Adrenal gland (tissue), 12 donors: ENCODE results near the gene GRK3. TPM values are rescaled to one million over a fixed set of nuclear protein-coding genes. Genes with fewer than 3 reads are reported as not detected.
A peak's percentile ranks its signal among the peaks of the same experiment; 100 is the strongest.

Source experiments
- DNase-seq, 7 donors: peaks; one replicate each; pipeline ENCODE4 v3.0.0-alpha.2; 2019 to 2020
- H3K27ac ChIP-seq, 5 donors: fragments of 200-600 bp; sonication (generic) in 4 of 5; 1 replicate in 3 of 5; 2 replicates in 2 of 5; pipeline versions ENCODE4 v1.5.1 to v1.8.0; 2016 to 2020; ENCODE audit warnings: mild to moderate bottlenecking in 1 of 5
- H3K27me3 ChIP-seq: fragments of 200-600 bp; 2 replicates; pipeline ENCODE4 v1.8.0; 2021
- H3K36me3 ChIP-seq, 2 donors: fragments of 200-600 bp; replicated peaks in 1 of 2; 1 replicate in 1 of 2; 2 replicates in 1 of 2; pipeline versions ENCODE4 v1.5.1 to v1.8.0; 2018 to 2022
- H3K4me1 ChIP-seq, 2 donors: fragments of 200-600 bp; replicated peaks in 1 of 2; 1 replicate in 1 of 2; 2 replicates in 1 of 2; pipeline versions ENCODE4 v1.5.1 to v1.8.0; 2018 to 2021
- H3K4me3 ChIP-seq, 4 donors: fragments of 200-600 bp; sonication (generic) in 3 of 4; one replicate each; pipeline ENCODE4 v1.5.1; 2016 to 2018
- H3K9me3 ChIP-seq, 3 donors: fragments of 200-600 bp; sonication (generic) in 1 of 3; replicated peaks in 1 of 3; 1 replicate in 2 of 3; 2 replicates in 1 of 3; pipeline versions ENCODE4 v1.5.1 to v1.8.0; 2016 to 2021
- CTCF ChIP-seq, 6 experiments: fragments of 450-650 bp in 4 of 6; fragments of 200-600 bp in 2 of 6; sonication (generic) in 1 of 6; IDR thresholded peaks; 1 replicate in 5 of 6; 2 replicates in 1 of 6; pipeline versions ENCODE4 v1.5.1 to v1.8.0; 2016 to 2021; ENCODE audit warnings: antibody characterized with exemption in 6 of 6, mild to moderate bottlenecking in 2 of 6, moderate library complexity in 1 of 6
- POLR2A ChIP-seq, 2 donors: fragments of 450-650 bp; IDR thresholded peaks; one replicate each; pipeline ENCODE4 v1.6.1; 2017; ENCODE audit warnings: antibody characterized with exemption in 2 of 2, mild to moderate bottlenecking in 2 of 2, moderate library complexity in 1 of 2
- WGBS, 4 donors: extraction: QIAGEN DNeasy Blood & Tissue Kit in 2 of 4; methylation state at CpG; one replicate each; pipeline versions ENCODE4 v1.1.5 to v1.1.7; 2013 to 2017; 5-methylcytosine and 5-hydroxymethylcytosine counted together
- intact Hi-C, 2 donors: fragments of 100-400 bp; cut with DNase I; formaldehyde crosslinking; loops; one replicate each; pipeline versions ENCODE4 v1.14.1 to v1.15.0; 2022 to 2023
- polyA plus RNA-seq, 3 donors: library from polyadenylated mRNA; stranded (reverse); fragments of 200-250 nt in 2 of 3; fragments of 350-450 nt in 1 of 3; fragmentation: Illumina TruSeq in 1 of 3; extraction: RNeasy Lipid Tissue Mini Kit (QIAGEN cat#74804) in 1 of 3; gene quantifications; one replicate each; pipeline ENCODE4 v1.2.3, GENCODE V29; 2013 to 2014
- total RNA-seq, 9 donors: library from RNA; depleted of rRNA in 4 of 9; stranded (reverse); fragments of >200 nt in 4 of 9; fragments of 120-200 nt in 1 of 9; fragmentation: NEBNext Ultra II Directional in 1 of 9; extraction: Animal tissue kit (Norgen Biotek cat#: 25700) in 1 of 9; gene quantifications; one replicate each; pipeline versions ENCODE4 v1.1.0 to v1.2.4, GENCODE V29; 2013 to 2023
- donor health status: healthy with polysubstance abuse.
- donor health status: Bipolar disorder and iron deficiency.
- donor health status: DM: yes; HTN: yes; CAD: no.
- donor health status: DM: no; HTN: no; CAD: no.
- donor health status: DM: no; HTN: no; CAD: no.
- donor health status: DM: yes; HTN: yes; CAD: no.

GRK3 gene
- total and polyA plus RNA-seq, 12 donors, result 3.2 to 20.9 (median 10.1) TPM

GRCh38 chr22:25563761-25564319, 635 bp upstream of the GRK3 start:
- DNase-seq, result peak; percentile 30 to 64 (median 45)
- peak overlapping the region in 4 of 5 donors; percentile 35 to 76 (median 60) for H3K27ac ChIP-seq
- intact Hi-C loops, result loop anchor here in 1 of 2 donors (10.0 kb wide), 1 partner anchor 141 kb away; no protein-coding TSS in a partner anchor
- H3K9me3 ChIP-seq, result no peaks in the 10 kb centered on the region
- TF ChIP-seq POLR2A (IDR thresholded peaks at IDR 0.05), result no peak
- TF ChIP-seq CTCF (IDR thresholded peaks at IDR 0.05), result no peak
- H3K4me3 ChIP-seq, result peak overlapping the region in 2 of 4 donors; percentile 49 to 93
- no peaks in the 10 kb centered on the region for H3K36me3 ChIP-seq
- 0 to 1% (median 1%) methylated on average over 21 of the region's 21 CpGs for WGBS, 4 donors
- peaks cover 12 to 17% of the 10 kb centered on the region in 2 donors for H3K4me1 ChIP-seq
- no peaks in the 10 kb centered on the region for H3K27me3 ChIP-seq

- peaks cover 12 to 18% of the 10 kb centered on the region in 2 donors for H3K4me1 ChIP-seq
- WGBS, 4 donors, result 0 to 1% (median 1%) methylated on average over 15 to 61 of the region's 61 CpGs
- intact Hi-C loops, result loop anchor here in 1 of 2 donors (10.0 kb wide), 1 partner anchor 140 kb away; no protein-coding TSS in a partner anchor
- peak in 5 of 7 donors; percentile 25 to 55 (median 39) for DNase-seq
- H3K27ac ChIP-seq, result peak overlapping the region in 3 of 5 donors; percentile 32 to 65 (median 56)
- H3K9me3 ChIP-seq, result no peaks in the 10 kb centered on the region
- H3K27me3 ChIP-seq, result no peaks in the 10 kb centered on the region
- peak overlapping the region in 3 of 4 donors; percentile 24 to 93 (median 49) for H3K4me3 ChIP-seq
- TF ChIP-seq POLR2A (IDR thresholded peaks at IDR 0.05) (no peak), CTCF (IDR thresholded peaks at IDR 0.05) (no peak)
- no peaks in the 10 kb centered on the region for H3K36me3 ChIP-seq
Measured at GRCh38 chr22:25564979-25565677, 653 bp downstream of the GRK3 start.

- Histone ChIP-seq H3K27me3 (no peaks in the 10 kb centered on the region), H3K36me3 (no peaks in the 10 kb centered on the region), H3K9me3 (no peaks in the 10 kb centered on the region), H3K4me3 (peak overlapping the region in 1 of 4 donors; percentile 93), H3K4me1 (peaks cover 12 to 25% of the 10 kb centered on the region in 2 donors), H3K27ac (peak overlapping the region in 1 of 5 donors; percentile 40)
- 75 to 82% (median 79%) methylated on average over 5 of the region's 5 CpGs for WGBS, 4 donors
- TF ChIP-seq POLR2A (IDR thresholded peaks at IDR 0.05) (no peak), CTCF (IDR thresholded peaks at IDR 0.05) (no peak)
- intact Hi-C loops, result loop anchor here in 1 of 2 donors (10.0 kb wide), 1 partner anchor 138 kb away; no protein-coding TSS in a partner anchor
- no peak for DNase-seq
Measured at GRCh38 chr22:25566186-25566897, 1.9 kb downstream of the GRK3 start.

- TF ChIP-seq CTCF (IDR thresholded peaks at IDR 0.05) (no peak), POLR2A (IDR thresholded peaks at IDR 0.05) (no peak)
- intact Hi-C loops, result loop anchor here in 1 of 2 donors (10.0 kb wide), 1 partner anchor 138 kb away; no protein-coding TSS in a partner anchor
- Histone ChIP-seq H3K27ac (no peak overlapping the region), H3K9me3 (no peaks in the 10 kb centered on the region), H3K36me3 (no peaks in the 10 kb centered on the region), H3K4me3 (peak overlapping the region in 1 of 4 donors; percentile 93), H3K4me1 (peaks cover 12 to 25% of the 10 kb centered on the region in 2 donors), H3K27me3 (no peaks in the 10 kb centered on the region)
- DNase-seq, result no peak
- 68 to 73% (median 70%) methylated on average over 2 of the region's 2 CpGs for WGBS, 4 donors
Measured at GRCh38 chr22:25566898-25567235, 2.4 kb downstream of the GRK3 start.
